H1 (cell line): ENCODE data around the gene IGLON5. TPM values are rescaled to one million over a fixed set of nuclear protein-coding genes. Genes with fewer than 3 reads are reported as not detected.

ENCODE experiments used
- CTCF ChIA-PET: fragments of 300-600 bp; sonication (Branson Sonifier 250); formaldehyde crosslinking; loops from one replicate; lab custom pipeline; 2021; ENCODE audit not compliant: partially characterized antibody; lab: Charles Lee
- POLR2A ChIA-PET: fragments of 300-600 bp; sonication (Branson Sonifier 250); formaldehyde crosslinking; loops from one replicate; lab custom pipeline; 2021; ENCODE audit warnings: inconsistent platforms; ENCODE audit not compliant: partially characterized antibody; lab: Charles Lee
- DNase-seq, 2 experiments: peaks; one replicate each; pipeline versions ENCODE4 v3.0.0 to v3.0.0-alpha.2; 2010 to 2022; ENCODE audit warnings: low spot score in 2 of 2, low read depth in 1 of 2, mixed read lengths in 1 of 2
- FAIRE-seq: peaks from 2 replicates; lab custom pipeline; 2011; peaks lifted over from hg19 to GRCh38; lab: Jason Lieb, UNC
- H2AFZ ChIP-seq: 2 replicates; pipeline ENCODE4 v1.8.1; 2012; ENCODE audit warnings: low read length, inconsistent platforms
- H2AK5ac ChIP-seq: 2 replicates; pipeline ENCODE4 v1.6.1; 2013; ENCODE audit warnings: low read depth, low read length
- H2BK120ac ChIP-seq: replicated peaks from 2 replicates; pipeline ENCODE3; 2013; ENCODE audit warnings: low read depth, low read length, inconsistent platforms
- H2BK12ac ChIP-seq: 2 replicates; pipeline ENCODE4 v1.6.1; 2013; ENCODE audit warnings: low read depth, low read length
- H2BK15ac ChIP-seq: 2 replicates; pipeline ENCODE4 v1.6.1; 2013; ENCODE audit warnings: low read length
- H2BK20ac ChIP-seq: 2 replicates; pipeline ENCODE4 v1.6.1; 2013; ENCODE audit warnings: low read length
- H2BK5ac ChIP-seq: 2 replicates; pipeline ENCODE4 v1.6.1; 2013; ENCODE audit warnings: low read depth, low read length
- H3K14ac ChIP-seq: 2 replicates; pipeline ENCODE4 v1.6.1; 2013; ENCODE audit warnings: inconsistent platforms; ENCODE audit not compliant: insufficient read length
- H3K18ac ChIP-seq: 2 replicates; pipeline ENCODE4 v1.6.1; 2013; ENCODE audit warnings: low read length; ENCODE audit errors: extremely low read depth
- H3K23ac ChIP-seq: 2 replicates; pipeline ENCODE4 v1.6.1; 2013; ENCODE audit warnings: inconsistent platforms; ENCODE audit not compliant: insufficient read length
- H3K23me2 ChIP-seq: 2 replicates; pipeline ENCODE4 v1.6.1; 2013; ENCODE audit warnings: low read depth, low read length
- H3K27ac ChIP-seq: 2 replicates; pipeline ENCODE4 v1.6.1; 2011; ENCODE audit warnings: low read depth, low read length, inconsistent platforms
- H3K27me3 ChIP-seq, 4 experiments: replicated peaks in 1 of 4; 1 replicate in 1 of 4; 2 replicates in 3 of 4; pipeline versions ENCODE4 v1.6.1 to v1.8.1; 2011 to 2013; ENCODE audit warnings: low read length in 3 of 4, mild to moderate bottlenecking in 3 of 4, inconsistent platforms in 2 of 4, mixed read lengths in 2 of 4, moderate library complexity in 1 of 4; ENCODE audit not compliant: control insufficient read depth in 3 of 4, insufficient read depth in 3 of 4; ENCODE audit errors: extremely low read depth in 1 of 4
- H3K36me3 ChIP-seq, 4 experiments: 2 replicates each; pipeline versions ENCODE4 v1.6.1 to v1.8.1; 2011 to 2013; ENCODE audit warnings: mild to moderate bottlenecking in 4 of 4, low read length in 3 of 4, moderate library complexity in 2 of 4, control low read depth in 1 of 4, inconsistent platforms in 1 of 4; ENCODE audit not compliant: insufficient read depth in 4 of 4, control insufficient read depth in 2 of 4
- H3K4ac ChIP-seq: replicated peaks from 2 replicates; pipeline ENCODE3; 2013; ENCODE audit warnings: low read length, low read depth, mixed read lengths, inconsistent platforms; ENCODE audit not compliant: insufficient read length
- H3K4me1 ChIP-seq, 4 experiments: replicated peaks in 1 of 4; 1 replicate in 1 of 4; 2 replicates in 3 of 4; pipeline versions ENCODE4 v1.6.1 to v1.8.1; 2011 to 2013; ENCODE audit warnings: low read length in 3 of 4, inconsistent platforms in 2 of 4, mixed read lengths in 1 of 4; ENCODE audit not compliant: insufficient read depth in 4 of 4, control insufficient read depth in 3 of 4
- H3K4me2 ChIP-seq, 2 experiments: 2 replicates each; pipeline versions ENCODE4 v1.6.1 to v1.8.1; 2011 to 2013; ENCODE audit warnings: low read depth in 2 of 2, low read length in 2 of 2, control low read depth in 1 of 2, inconsistent platforms in 1 of 2, mild to moderate bottlenecking in 1 of 2; ENCODE audit not compliant: insufficient read depth in 1 of 2
- H3K4me3 ChIP-seq, 4 experiments: fragments of 200-600, 300-600 bp in 1 of 4; sonication (generic), shearing (Covaris generic), sonication (Bioruptor Twin) in 1 of 4; 2 replicates each; pipeline versions ENCODE4 v1.5.1 to v1.8.1; 2011 to 2016; ENCODE audit warnings: low read length in 4 of 4, low read depth in 3 of 4, control low read depth in 2 of 4, inconsistent platforms in 2 of 4, mild to moderate bottlenecking in 2 of 4, mixed read lengths in 1 of 4, moderate library complexity in 1 of 4; ENCODE audit not compliant: insufficient read depth in 2 of 4; ENCODE audit errors: extremely low read depth in 1 of 4
- H3K56ac ChIP-seq: replicated peaks from 2 replicates; pipeline ENCODE3; 2013; ENCODE audit warnings: low read depth, mild to moderate bottlenecking, mixed read lengths, low read length, inconsistent platforms; ENCODE audit not compliant: insufficient read length
- H3K79me1 ChIP-seq: 2 replicates; pipeline ENCODE4 v1.6.1; 2013; ENCODE audit warnings: low read depth, low read length, control low read depth
- H3K79me2 ChIP-seq, 2 experiments: 2 replicates each; pipeline versions ENCODE4 v1.6.1 to v1.8.1; 2012 to 2013; ENCODE audit warnings: low read length in 2 of 2, mild to moderate bottlenecking in 2 of 2, inconsistent platforms in 1 of 2; ENCODE audit not compliant: insufficient read depth in 2 of 2, control insufficient read depth in 1 of 2
- H3K9ac ChIP-seq, 4 experiments: replicated peaks in 1 of 4; 1 replicate in 1 of 4; 2 replicates in 3 of 4; pipeline versions ENCODE4 v1.6.1 to v1.8.1; 2011 to 2013; ENCODE audit warnings: low read depth in 3 of 4, low read length in 3 of 4, control low read depth in 2 of 4, mild to moderate bottlenecking in 2 of 4, moderate library complexity in 2 of 4, inconsistent platforms in 1 of 4; ENCODE audit errors: extremely low read depth in 1 of 4
- H3K9me3 ChIP-seq, 2 experiments: 2 replicates each; pipeline versions ENCODE4 v1.6.1 to v1.8.1; 2012 to 2013; ENCODE audit warnings: mild to moderate bottlenecking in 2 of 2, moderate library complexity in 2 of 2, control low read depth in 1 of 2, inconsistent platforms in 1 of 2, low read depth in 1 of 2, low read length in 1 of 2, mixed read lengths in 1 of 2; ENCODE audit not compliant: insufficient read depth in 2 of 2
- H4K20me1 ChIP-seq, 2 experiments: replicated peaks in 1 of 2; 2 replicates each; pipeline versions ENCODE3 to v1.8.1; 2011 to 2013; ENCODE audit warnings: inconsistent platforms in 2 of 2, low read length in 2 of 2, mild to moderate bottlenecking in 1 of 2; ENCODE audit not compliant: insufficient read depth in 2 of 2, control insufficient read depth in 1 of 2
- H4K5ac ChIP-seq: 2 replicates; pipeline ENCODE4 v1.6.1; 2013; ENCODE audit warnings: low read length, low read depth, mixed read lengths, inconsistent platforms; ENCODE audit not compliant: insufficient read length
- H4K8ac ChIP-seq: 2 replicates; pipeline ENCODE4 v1.8.0; 2013; ENCODE audit warnings: mild to moderate bottlenecking, moderate library complexity, low read length, inconsistent platforms; ENCODE audit not compliant: insufficient read depth; ENCODE audit errors: extremely low read depth
- H4K91ac ChIP-seq: replicated peaks from 2 replicates; pipeline ENCODE3; 2013; ENCODE audit warnings: low read length, mixed read lengths, inconsistent platforms; ENCODE audit not compliant: insufficient read length
- ASH2L ChIP-seq: fragments of 200-600, 300-600 bp; sonication (generic); IDR thresholded peaks from one replicate; pipeline ENCODE4 v1.7.1; 2017; ENCODE audit warnings: low read length
- CHD1 ChIP-seq: IDR thresholded peaks from 2 replicates; pipeline ENCODE4 v1.6.1; 2012; ENCODE audit warnings: low read depth, low read length, improper control_type of control experiment
- GABPA ChIP-seq: IDR thresholded peaks from 2 replicates; pipeline ENCODE4 v1.6.1; 2011; ENCODE audit warnings: mild to moderate bottlenecking, low read length, moderate library complexity, borderline replicate concordance; ENCODE audit not compliant: insufficient read depth
- SAP30 ChIP-seq: fragments of 300-600 bp; sonication (generic); IDR thresholded peaks from 2 replicates; pipeline ENCODE4 v1.7.1; 2012; ENCODE audit warnings: low read length, moderate library complexity, mild to moderate bottlenecking, inconsistent platforms; ENCODE audit not compliant: insufficient read depth, insufficient replicate concordance
- TAF1 ChIP-seq: IDR thresholded peaks from 2 replicates; pipeline ENCODE4 v1.6.1; 2011; ENCODE audit warnings: mild to moderate bottlenecking, low read depth, low read length
- WGBS, 2 experiments: shearing (Covaris generic) in 1 of 2; methylation state at CpG; one replicate each; pipeline versions ENCODE4 v1.1.6 to v1.1.7; 2013 to 2015; ENCODE audit warnings: low lambda C conversion rate in 2 of 2, mixed read lengths in 2 of 2, inconsistent platforms in 1 of 2, low coverage in 1 of 2, missing lambda C conversion rate in 1 of 2; ENCODE audit not compliant: insufficient replicate concordance in 2 of 2, insufficient coverage in 1 of 2, insufficient read length in 1 of 2; ENCODE audit errors: extremely low coverage in 1 of 2, missing lambda C conversion rate in 1 of 2; 5-methylcytosine and 5-hydroxymethylcytosine counted together
- polyA plus RNA-seq, 7 experiments: library from polyadenylated mRNA; depleted of rRNA in 3 of 7; stranded (reverse) in 5 of 7; unstranded in 2 of 7; fragments of >200 nt in 5 of 7; fragments of 200-250 nt in 2 of 7; gene quantifications; 1 replicate in 5 of 7; 2 replicates in 1 of 7; 4 replicates in 1 of 7; pipeline versions ENCODE4 v1.2.1 to v1.2.3, GENCODE V29; 2011 to 2013; ENCODE audit warnings: missing spikeins in 2 of 7, mixed read lengths in 2 of 7
- total RNA-seq: library from RNA; stranded (reverse); fragmentation: NEBNext Ultra II Directional; extraction: Animal tissue kit (Norgen Biotek cat#: 25700); gene quantifications from 2 replicates; pipeline ENCODE4 v1.2.1, GENCODE V29; 2021
- TF ChIP-seq, protein P1 (sequence below): IDR thresholded peaks from 2 replicates; pipeline ENCODE4 v1.6.1; 2011; ENCODE audit warnings: low read depth, mild to moderate bottlenecking, low read length; ENCODE audit not compliant: insufficient read depth

IGLON5 gene
- total and polyA plus RNA-seq, 2 of the 8 experiments (the other 6 are each of a cell fraction or from before 2014, with no cell fraction given): 31.8 to 34.6 TPM

DNA sequence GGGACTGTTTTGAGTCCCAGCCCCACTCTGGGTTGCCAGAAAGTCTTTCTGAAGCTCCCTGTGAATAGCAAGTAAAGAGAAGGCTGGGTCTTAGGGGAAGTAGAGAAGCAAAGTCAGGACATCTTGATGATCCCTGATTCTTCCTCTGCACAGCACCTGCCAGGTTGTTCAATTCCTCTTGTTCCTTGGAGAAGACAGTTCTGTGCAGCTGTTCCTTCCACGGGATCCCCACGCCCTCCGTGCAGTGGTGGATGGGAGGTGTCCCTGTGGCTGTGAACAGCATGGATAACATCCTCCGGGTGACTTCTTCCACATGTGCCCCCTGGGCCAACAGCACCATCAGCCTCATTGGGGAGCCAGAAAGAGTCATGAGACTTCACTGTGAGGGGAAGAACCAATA, 29.1 kb upstream of the IGLON5 start:
- Histone ChIP-seq H3K27me3 (no peaks in the 10 kb centered on the region; a peak in 1 of 7 replicates), H3K4ac (no peak overlapping the region), H3K18ac (no peak overlapping the region), H2BK12ac (no peak overlapping the region), H3K9ac (no peak overlapping the region), H3K23me2 (no peaks in the 10 kb centered on the region), H4K20me1 (no peaks in the 10 kb centered on the region), H2BK120ac (no peak overlapping the region), H3K36me3 (no peaks in the 10 kb centered on the region), H3K27ac (no peak overlapping the region), H4K5ac (no peak overlapping the region), H3K14ac (no peak overlapping the region), H3K4me2 (no peak overlapping the region), H2AFZ (no peak overlapping the region), H3K79me2 (no peaks in the 10 kb centered on the region), H3K9me3 (peaks cover 4 to 12% of the 10 kb centered on the region in 2 experiments), H3K79me1 (no peaks in the 10 kb centered on the region), H2AK5ac (no peak overlapping the region), H4K8ac (no peak overlapping the region), H2BK20ac (no peak overlapping the region), H2BK5ac (no peak overlapping the region), H4K91ac (no peak overlapping the region), H3K4me1 (no peaks in the 10 kb centered on the region), H2BK15ac (no peak overlapping the region), H3K56ac (no peak overlapping the region), H3K23ac (no peak overlapping the region), H3K4me3 (no peak overlapping the region)
- POLR2A ChIA-PET: no interaction called here
- FAIRE-seq: no peak
- WGBS, 2 experiments: 93% methylated on average over 4 of the region's 4 CpGs; no CpG with 5 or more reads in 1 of the 2 experiments
- DNase-seq: no peak
- CTCF ChIA-PET: interaction anchor here (0.6 to 2.1 kb wide), 6 partner anchors 15 to 233 kb away, joined by 3 to 5 read pairs (median 4); no protein-coding TSS in a partner anchor
- TF ChIP-seq TAF1 (no peak), CHD1 (no peak), GABPA (no peak), SAP30 (no peak), ASH2L (no peak)
- TF ChIP-seq, protein P1, sequence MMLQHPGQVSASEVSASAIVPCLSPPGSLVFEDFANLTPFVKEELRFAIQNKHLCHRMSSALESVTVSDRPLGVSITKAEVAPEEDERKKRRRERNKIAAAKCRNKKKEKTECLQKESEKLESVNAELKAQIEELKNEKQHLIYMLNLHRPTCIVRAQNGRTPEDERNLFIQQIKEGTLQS: no peak
